Hypothalamus (tissue), 51 donors: ENCODE measurements around the gene C2orf76.
"Not testable (repeated sequence)": the region's sequence is repeated elsewhere in the genome, so short reads cannot be mapped to it uniquely, and the experiment has no call there.

Source experiments
- DNase-seq, 51 donors: peaks; one replicate each; lab custom pipeline; 2025; lab: John Stamatoyannopoulos, UW

The C2orf76 gene

GRCh38 chr2:119366649-119367471, at the start of gene C2orf76, which contains the start of gene DBI:
Gene C2orf76 (minus strand): TSS chr2:119366834. CDS start chr2:119339959, 26,875 bp downstream.
Gene DBI (plus strand): TSS chr2:119366977. CDS start chr2:119367052, 75 bp downstream.
- peak; percentile 64 to 98 (median 94) for DNase-seq

DNA sequence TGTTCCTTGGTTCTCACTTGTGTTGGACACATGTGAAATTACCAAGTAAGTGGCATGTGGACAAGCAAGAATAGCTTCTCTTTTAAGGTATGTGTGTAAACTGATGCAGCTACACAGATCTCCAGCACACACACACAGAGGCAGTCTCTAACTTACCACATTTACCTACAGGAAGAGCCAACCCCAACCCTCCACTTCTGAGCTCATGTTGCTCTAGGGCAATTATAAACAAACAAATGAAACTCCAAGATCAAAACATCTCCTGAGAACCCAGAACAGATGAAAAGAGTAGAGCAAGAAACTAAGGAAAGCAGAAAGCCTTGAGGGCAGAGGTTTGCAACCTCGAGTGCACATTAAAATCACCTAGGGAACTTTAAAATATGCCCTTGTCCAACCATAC, 49.0 kb upstream of the C2orf76 start:
- DNase-seq, result no peak

- no peak for DNase-seq
These were observed 48.3 kb upstream of the C2orf76 start for GRCh38 chr2:119414894-119415293.

GRCh38 chr2:119409506-119409905, 42.9 kb upstream of the C2orf76 start:
- DNase-seq, result no peak

DNA sequence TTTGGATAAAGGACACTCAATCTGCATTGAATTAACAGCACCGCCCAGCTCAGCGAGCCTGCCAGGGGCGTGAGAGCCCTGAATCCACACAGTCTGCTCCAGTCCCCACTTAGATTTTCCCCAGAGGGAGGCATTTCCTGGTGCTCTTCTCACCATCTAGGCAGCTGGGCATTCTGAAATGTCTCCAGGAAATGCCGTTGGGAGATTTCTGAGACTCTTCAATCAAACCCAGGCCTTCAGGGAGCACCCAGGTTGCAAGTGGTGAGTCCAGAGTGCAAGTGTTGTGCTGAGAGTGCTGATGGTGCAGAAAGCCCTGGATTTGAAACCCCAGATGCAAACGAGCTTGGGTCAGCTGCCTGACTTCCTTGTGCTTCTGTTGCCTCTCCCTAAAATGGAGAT, 41.6 kb upstream of the C2orf76 start:
- no peak for DNase-seq

GRCh38 chr2:119407430-119408220, 41.0 kb upstream of the C2orf76 start:
- DNase-seq, result peak in 21 of 51 donors; percentile 10 to 62 (median 31)

- DNase-seq, result no peak
These were observed 38.5 kb upstream of the C2orf76 start for GRCh38 chr2:119405151-119405550.

DNA sequence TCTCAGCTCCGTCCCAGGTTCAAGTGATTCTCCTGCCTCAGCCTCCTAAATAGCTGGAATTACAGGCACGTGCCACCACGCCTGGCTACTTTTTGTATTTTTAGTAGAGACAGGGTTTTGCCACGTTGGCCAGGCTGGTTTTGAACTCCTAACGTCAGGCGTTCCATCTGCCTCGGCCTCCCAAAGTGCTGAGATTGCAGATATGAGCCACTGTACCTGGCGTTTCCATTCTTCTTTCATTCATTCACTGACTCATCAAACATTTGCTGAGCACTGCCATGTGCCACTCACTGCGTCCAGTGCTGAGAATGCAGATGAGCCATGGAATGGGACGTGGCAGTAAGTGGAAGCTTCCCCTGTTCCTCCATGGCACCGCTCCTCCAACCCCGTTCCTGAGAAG, 37.0 kb upstream of the C2orf76 start:
- not testable (repeated sequence) for DNase-seq

DNA sequence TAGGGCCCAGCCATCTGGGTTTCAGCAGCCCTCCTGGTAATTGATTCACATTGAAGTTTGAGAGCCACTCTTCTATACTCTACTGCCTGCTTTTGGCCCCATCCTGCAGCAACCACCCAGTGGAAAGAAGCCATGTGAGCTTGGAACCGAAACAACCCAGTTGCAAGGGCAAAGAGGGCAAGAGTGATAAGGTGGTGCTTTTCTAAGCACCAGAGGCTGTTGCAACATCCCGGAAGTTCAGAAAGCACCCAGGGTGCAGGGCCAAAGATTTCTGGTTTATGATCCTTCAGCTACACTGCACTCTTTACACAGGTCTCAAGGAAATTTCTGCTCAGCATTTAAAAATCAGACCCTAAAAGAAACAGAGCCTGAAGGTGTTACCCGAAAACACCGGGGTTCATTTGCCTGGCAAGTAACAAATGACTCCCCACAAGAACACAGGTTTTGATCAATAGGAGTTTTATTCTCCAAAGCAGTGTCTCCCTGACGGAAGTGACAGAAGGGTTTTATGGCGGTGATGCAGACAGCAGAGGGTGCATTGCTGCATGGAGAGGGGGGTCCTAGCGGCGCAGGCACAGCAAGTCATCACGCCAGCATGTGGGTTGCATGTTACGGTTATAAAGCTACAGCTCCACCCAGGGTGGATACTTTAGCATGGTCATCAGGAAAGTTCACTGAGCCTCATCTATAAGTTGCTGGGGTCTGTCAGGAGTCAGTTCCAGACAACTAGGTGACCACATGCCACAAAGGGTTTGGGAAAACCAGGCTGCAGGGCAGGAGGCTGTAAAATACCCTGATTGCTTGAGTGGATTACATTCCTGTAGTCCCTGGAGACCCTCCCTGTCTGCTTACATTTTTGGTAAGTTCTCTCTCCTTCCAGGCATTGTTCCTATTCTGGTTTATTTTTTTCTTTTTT, 36.3 kb upstream of the C2orf76 start:
- DNase-seq, result no peak

DNA sequence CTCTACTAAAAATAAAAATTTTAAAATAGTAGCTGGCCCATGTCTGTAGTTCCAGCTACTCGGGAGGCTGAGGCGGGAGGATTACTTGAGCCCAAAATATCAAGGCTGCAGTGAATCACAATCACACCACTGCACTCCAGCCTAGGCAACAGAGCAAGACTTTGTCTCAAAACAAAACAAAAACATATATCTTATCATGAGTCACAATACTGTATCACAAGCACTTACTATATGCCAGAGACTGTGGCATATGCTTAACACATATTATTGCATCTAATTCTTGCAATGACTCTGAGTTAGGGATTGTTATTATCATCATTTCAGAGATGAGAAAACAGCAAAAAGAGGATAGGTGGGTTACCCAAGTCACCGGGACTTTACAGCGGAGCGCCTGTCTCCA, 35.5 kb upstream of the C2orf76 start:
- no peak for DNase-seq

DNA sequence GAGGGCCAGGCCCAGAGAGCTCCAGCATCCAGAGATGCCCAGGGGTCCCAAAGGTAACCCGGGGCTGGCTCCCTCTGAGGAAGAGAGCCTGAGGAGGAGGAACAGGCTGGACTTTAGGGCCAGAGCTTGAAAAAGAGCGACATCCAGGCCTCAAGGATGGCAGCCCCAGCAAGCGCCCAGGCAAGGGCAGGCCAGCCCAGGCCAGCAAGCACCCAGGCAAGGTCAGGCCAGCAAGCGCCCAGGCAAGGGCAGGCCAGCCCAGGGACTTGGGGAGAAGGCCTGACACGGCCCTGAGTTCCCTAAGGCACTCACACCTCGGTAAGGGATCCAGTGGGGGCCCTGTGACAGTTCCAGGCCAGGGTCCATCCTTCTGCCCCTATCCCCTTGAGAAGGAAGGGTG, 30.6 kb upstream of the C2orf76 start:
- DNase-seq, result no peak

DNA sequence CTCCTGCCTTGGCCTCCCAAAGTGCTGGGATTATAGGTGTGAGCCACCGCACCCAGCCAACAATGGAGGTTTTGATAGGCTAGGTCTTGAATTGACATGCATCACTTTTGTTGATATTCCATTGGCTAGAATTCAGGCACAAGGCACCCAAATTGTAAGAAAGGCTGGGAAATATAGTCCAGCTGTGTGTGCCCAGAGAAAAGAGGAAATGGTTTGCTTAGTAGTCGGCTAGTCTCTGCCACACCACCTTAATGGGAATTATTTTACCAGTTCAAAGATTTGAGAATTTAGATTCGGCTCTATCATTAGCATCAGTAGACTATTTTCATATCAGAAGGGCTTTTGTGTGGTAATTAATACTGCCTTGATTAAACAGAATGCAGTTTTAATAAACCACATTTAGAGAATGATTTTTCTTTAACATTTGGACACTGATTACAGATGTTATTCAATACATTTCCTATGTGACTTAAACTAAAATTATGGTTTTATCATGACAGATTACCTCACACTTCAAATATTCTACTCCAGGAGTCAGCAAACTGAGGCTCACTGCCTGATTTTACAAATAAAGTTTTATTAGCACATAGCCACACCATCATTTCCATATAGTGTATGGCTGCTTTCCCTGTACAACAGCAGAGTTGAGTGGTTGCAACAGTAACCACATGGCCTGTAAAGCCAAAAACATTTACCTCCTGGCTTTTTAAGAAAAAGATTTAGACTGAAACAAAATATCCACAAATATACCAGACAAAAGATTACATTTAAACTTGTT, 27.5 kb upstream of the C2orf76 start:
- no peak for DNase-seq

GRCh38 chr2:119389615-119390306, 23.1 kb upstream of the C2orf76 start:
- DNase-seq, result peak in 2 of 51 donors; percentile 15 to 21

- peak in 35 of 51 donors; percentile 2 to 76 (median 42) for DNase-seq
These were observed 20.9 kb upstream of the C2orf76 start for GRCh38 chr2:119387381-119388129.

- DNase-seq, result no peak
These were observed 18.8 kb upstream of the C2orf76 start for GRCh38 chr2:119385466-119385865.

GRCh38 chr2:119384971-119385370, 18.3 kb upstream of the C2orf76 start:
- no peak for DNase-seq

DNA sequence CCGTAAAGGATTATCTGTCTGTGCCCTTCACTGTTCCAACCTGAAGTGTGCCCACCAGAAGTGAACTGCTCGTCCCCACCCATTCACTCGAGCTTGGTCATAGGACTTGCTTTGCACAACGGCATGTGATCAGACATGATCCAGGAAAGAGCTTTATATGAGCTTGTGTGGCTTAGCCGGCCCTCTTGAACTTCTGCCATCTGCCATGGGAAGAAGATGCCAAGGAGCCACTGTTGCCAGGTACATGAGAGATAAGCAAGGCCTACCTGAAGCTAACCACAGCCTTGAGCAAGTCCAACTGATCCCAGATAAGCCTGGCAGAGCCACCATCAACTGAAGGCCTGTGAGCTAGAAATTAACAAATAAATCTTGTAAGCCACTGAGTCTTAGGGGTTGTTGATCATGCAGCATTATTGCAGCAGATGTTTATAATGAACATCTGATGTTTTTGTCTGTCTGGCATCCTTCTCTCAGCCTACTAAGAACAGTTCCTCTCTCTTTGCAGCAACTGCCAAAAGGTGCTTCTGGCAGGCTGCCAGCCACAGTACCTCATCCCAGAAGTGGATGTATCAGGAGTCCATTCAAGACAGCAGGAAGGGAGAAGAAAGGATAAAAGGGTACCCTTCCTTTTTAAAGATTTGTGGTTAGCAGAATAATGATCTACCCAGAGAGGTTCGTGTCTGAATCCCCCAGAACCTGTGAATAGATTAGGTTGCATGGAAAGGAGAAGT, 16.9 kb upstream of the C2orf76 start:
- no peak for DNase-seq

DNA sequence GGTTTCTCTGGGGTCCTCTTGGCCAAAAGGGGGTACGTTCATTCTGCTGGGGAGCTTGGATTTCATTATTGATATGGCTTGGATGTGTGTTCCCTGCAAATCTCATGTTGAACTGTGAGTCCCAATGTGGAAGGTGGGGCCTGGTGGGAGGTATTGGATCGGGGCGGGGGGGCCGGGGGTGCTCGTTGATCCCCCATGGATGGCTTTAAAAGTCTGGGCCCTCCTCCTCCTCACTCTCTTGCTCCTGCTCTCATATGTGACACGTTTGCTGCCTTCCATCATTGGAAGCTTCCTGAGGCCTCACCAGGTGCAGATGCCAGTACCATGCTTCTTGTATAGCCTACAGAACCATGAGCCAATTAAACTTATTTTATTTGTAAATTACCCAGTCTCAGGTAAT, 11.9 kb upstream of the C2orf76 start:
- DNase-seq, result no peak
